HG02798 (cell line): ENCODE data around the gene PI4K2B.
"Not testable (repeated sequence)": the region's sequence is repeated elsewhere in the genome, so short reads cannot be mapped to it uniquely, and the experiment has no call there.

Source experiments
- ATAC-seq: cut with Tn5 transposase; IDR thresholded peaks from one replicate; pipeline ENCODE4 v1.9.1; 2021; ENCODE audit warnings: mild to moderate bottlenecking; ENCODE audit not compliant: unreplicated experiment, poor library complexity

Gene PI4K2B

DNA sequence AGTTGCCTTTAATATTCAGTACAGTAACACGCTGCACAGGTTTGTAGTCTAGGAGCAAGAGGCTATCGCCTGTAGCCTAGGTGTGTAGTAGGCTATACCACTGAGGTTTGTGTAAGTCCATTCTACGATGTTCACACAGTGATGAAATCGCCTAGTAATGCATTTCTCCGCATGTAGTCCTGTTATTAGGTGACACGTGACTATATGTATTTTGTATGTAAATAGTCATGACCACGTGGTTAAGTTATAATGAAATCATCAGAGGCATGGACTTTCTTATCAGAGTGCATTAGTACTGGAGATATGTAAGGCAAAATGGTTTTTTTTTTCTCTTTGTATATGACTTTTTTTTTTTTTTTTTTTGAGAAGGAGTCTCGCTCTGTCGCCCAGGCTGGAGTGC is 68.8 kb downstream of the PI4K2B start:
- ATAC-seq = no peak

DNA sequence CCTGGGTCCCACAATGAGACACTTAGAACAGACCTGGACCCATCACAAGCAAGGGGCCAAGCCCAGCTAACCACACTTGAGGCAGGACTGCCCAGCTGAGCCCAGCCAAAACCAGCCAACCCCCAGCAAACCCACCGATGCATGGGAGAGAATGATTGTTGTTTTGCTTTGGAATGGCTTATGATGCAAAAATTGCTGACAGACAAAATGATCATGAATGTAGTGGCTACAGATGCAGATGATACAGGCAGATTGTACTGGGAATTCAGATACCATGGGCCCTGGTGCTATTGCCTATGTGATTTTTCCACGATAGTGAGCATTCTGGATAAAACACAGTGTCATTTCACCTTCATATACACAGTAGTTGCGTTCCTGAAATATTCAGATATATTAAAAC is 69.7 kb downstream of the PI4K2B start:
- no peak for ATAC-seq

DNA sequence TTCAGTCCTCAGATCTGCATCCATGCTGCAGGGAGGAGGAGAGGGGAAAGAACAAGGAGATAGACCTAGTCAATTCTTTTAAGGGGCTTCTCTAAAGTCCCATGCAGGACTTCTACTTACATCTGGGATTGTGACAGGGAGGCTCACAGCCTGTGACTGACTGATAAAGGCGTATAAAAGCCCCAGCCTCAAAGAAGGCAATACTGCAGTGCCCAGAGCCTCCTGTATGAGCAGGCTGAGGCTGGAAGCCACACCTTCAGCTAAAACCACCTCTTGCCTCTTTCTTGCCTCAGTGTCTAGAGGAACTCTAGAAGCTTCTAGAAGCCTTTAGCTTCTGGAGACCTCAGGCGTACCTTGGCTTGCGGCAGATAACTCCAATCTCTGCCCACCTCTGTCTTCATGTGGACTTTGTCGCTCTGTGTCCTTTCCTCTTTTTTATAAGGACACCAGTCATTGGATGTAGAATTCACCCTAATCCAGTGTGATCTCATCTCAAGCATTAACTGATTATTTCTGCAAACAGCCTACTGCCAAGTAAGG is 72.8 kb downstream of the PI4K2B start:
- no peak for ATAC-seq

DNA sequence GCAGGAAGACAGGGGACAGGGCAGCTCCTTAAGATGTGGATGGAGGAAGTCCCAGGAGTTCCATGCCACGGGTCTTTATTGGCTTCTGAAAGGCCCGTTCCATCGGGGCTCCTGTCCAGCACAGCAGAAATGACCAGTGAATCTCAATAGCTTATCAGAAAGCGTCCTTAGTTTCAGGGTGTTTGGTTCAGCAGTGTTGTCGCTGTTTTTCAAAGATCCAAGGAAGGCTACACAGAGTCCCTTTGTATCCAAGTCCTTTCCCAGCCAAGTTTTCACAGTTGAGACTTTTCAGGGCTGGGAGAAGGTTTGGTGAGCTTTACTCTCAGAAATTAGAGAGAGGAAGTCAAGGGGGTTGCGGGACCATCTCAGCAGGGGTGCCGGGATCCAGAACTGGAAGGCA is 73.8 kb downstream of the PI4K2B start:
- ATAC-seq = no peak

DNA sequence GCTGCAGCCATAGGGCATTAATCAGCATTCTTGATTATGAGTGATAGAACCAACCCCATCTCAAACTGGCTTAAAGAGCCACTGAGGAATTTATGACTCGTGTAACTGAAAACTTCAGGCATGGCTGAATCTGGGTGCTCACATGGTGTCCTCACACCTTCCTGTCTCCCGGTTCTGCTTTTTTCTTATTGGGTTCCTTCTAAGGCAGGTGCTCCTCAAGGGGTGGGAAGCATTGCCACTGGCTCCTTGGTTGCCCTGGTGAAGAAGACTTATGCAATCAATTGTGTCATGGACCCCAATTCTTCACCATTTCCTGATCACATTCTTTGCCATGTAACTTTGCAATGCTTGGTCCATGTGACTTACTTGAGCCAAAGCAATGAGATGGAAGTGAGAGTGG is 74.5 kb downstream of the PI4K2B start:
- ATAC-seq = no peak

DNA sequence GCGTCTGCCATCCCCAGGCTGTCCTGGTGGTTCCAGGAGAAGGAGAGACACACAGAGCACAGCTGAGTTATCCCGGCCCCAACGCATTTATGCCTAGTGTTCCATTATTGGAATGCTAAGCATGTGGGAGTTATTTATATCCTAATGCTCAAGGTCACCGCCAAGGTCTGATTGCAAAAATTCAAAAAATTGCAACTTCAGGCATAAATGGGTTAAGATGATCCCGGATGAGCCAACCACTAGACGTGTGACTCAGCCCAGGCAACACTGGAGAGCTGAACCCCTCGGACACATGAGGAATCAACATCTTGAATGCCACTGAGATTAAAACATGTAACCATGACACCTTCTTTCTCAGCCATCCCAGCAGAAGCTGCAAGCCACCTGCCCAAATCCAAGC is 74.9 kb downstream of the PI4K2B start:
- ATAC-seq = no peak

DNA sequence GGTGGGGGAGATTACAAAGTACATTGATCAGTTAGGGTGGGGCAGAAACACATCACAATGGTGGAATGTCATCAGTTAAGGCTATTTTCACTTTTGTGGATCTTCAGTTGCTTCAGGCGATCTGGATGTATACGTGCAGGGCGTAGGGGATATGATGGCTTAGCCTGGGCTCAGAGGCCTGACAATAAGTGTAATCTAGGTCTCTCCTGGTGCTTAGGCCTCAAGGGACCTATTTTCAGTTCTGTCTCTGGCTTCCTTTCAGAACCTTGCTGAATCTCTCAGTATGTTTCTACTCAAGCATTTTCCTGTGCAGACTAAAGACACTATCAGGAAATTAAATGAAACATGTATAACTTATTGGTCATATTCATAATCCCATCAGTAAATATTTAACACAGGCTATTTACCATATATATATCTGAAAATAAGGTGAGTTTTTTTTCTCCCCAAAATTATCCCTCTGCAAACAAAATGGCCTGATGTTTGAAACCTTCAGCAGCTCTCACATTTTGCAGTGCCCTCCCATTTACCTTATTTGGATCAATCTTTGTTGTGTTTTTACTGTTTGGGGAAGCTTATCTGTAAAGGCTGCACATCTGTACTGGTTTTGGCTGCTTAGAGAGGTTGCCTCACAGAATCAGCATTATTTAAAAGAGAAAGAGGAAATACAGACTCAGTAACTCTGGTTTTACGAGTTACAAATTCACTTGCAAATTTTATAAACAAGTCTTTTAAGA is 76.4 kb downstream of the PI4K2B start:
- ATAC-seq = peak; percentile 55

DNA sequence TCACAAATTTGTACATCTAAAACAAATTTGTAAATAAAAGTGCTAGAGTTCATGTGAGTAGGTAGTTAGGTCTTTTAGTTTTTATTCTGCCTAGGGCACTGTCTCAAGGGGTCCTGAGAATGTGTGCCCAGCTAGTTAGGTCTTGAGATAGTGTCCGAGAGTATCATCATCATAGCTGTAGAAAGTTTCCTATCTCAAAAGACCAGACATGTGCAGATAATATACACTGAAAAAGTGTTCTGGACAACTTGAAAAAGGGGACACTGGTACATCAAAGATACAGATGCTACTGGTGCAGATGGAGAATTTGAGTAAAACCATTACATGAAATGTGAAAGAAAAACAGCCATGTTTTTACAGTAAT is 77.0 kb downstream of the PI4K2B start:
- no peak for ATAC-seq

DNA sequence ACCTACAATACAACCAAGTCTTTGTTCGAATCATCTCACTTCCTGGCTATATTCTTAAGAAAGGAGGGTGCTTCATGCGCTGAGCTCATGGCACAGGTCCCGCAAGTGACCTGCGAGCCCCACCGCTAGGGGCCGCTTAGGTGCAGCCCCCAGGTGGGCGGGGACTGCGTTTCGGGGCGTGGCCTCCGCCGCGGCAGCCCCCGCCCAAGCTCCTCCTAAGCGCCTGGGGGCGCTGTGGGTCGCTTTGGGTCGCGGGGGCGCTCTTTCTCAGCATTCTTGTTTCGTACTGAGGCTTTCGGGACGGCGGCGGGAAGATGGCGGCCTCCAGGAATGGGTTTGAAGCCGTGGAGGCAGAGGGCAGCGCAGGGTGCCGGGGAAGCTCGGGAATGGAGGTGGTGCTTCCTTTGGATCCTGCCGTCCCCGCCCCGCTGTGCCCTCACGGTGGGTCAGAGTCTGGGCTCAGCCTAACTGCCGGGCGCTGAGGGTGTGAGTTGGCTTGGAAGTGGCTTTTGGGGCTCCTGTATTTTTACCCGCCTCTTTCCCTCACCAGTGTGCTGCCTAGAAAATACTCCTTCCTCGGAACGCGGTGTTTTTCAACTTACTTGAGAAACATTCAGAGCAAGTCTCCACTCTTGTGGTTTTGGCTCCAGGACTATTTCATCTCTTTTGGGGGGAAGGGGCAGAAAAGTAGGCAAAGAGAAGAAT is 78.8 kb downstream of the PI4K2B start, which contains the start of gene ZCCHC4:
Gene ZCCHC4 (plus strand): TSS at position 279 of the 705 bp plus-strand sequence. CDS start 36 bp downstream, at position 315.
- ATAC-seq = peak; percentile 90

DNA sequence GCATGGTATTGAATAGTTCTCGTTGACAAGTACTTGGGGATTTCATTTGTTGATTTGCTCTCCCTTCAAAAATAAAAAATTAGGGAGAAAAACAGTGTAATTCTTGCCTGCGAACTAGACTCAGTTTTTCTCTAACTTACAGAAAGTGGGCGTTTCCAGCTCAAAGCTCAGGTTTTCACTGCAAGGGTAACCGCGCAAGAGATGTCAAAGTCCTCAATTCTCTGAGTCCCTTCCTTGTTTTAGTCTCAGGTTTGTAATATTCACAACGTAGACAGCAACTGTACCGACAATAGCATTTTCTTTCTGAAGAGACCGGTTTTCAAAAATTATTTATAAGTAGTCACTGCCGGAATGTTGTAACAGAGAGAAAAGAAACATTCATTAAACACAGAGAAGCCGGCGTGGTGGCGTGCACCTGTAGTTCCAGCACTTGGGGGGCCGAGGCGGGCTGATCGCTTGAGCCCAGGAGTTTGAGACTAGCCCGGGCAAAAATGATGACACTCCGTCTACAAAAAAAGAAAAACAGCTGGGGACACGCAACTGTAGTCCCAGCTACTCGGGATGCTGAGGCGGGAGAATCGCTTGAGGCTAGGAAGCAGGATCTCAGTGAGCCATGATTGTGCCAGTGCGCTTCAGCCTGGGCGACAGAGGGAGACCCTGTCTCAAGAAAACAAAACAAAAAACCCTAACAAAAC is 79.5 kb downstream of the PI4K2B start:
- ATAC-seq = no peak

DNA sequence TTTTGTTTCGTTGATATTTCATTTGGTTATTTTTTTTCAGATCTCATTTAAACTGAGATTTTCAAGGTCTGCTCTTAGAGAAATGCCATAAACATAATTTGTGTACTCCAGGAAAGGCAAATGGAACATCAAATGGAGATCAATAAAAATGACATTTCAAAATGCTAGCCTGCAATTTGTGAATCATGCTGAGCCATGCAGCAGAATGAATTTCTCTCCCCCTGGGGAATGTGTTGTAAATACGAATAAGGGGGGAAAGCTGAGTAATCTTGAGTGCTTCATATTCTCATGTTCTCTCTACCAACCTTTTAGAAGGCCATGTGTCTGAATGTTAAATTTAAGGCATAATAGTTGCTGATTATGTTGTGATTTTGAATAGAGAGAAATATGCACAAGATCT is 86.5 kb downstream of the PI4K2B start:
- ATAC-seq = no peak

DNA sequence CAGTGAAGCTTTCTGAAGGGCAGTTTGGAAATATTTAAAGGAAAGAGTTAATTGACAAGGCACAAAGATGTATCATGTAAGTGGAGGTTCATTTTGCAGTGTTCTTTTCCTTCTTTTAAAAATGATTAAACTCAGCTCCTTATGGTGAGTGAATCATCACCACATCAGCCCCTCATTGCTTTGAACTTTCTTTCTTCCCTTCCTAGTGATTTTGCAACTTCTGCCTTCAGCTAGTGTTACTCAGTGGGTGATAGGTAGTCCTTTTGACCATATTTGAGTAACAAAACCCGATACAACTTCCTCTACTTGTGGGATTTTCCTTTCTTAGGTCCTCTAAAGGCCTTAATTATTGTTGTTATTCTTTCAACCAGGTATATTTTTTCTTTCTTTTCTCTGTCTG is 86.9 kb downstream of the PI4K2B start:
- ATAC-seq = no peak

DNA sequence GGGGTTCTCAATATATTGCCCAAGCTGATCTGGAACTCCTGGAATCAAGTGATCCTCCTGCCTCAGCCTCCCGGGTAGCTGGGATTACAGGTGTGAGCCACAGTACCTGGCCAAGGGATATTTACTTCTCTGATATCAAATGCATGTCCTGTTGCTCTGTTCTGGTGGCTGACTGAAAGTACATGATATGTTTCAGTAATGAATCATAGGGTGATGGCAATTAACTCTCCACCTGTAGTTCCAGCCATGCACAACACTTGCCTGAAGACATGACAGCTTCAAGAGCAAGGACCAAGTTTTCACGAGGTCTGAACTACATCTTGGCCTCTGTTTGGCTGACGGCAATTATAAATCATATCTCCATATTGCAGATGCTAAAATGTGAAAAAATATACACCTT is 87.9 kb downstream of the PI4K2B start:
- no peak for ATAC-seq

DNA sequence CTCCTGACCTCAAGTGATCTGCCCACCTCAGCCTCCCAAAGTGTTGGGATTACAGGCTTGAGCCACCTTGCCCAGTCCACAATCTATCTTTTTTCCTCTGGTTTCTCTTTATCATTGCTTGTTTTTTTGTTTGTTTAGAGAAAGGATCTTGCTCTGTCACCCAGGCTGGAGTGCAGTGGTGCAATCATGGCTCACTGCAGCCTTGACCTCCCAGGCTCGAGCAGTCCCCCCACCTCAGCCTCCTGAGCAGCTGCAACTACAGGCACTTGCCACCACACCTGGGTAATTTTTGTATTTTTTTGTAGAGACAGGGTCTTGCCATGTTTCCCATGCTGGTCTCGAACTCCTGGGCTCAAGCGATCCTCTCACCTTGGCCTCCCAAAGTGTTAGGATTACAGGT is 94.6 kb downstream of the PI4K2B start:
- ATAC-seq = not testable (repeated sequence)
